ENCODE results near the gene LNX1. TPM values are rescaled to one million over a fixed set of nuclear protein-coding genes. Genes with fewer than 3 reads are reported as not detected.

Gene LNX1
- total and polyA plus RNA-seq, 2 of the 13 experiments (the other 11 are each of a cell fraction or from before 2014, with no cell fraction given), result 0.49 TPM

DNA sequence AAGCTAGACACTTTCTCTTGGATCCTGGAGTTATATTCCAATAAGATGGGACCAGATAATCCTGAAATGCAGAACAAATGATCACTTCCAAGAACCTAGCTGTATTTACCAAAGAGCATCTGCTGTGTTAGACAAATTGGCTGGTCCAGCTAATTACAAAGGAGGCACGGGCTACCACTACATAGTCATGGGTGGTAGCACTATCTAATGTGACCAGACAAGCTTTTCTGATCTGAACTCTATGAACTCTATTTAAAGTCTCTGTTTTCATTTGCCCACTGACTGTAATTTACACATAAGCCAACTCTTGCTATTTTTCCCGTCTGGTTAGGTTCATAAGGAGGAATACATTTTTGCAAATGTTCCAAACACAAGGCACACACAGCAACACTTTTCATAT is 34.6 kb downstream of the LNX1 start:
- 2% methylated on average over 2 of the region's 2 CpGs for WGBS (ENCODE audit: low lambda C conversion rate)
- no peak for DNase-seq (ENCODE audit: low spot score)
- no peak overlapping the region for H3K27ac ChIP-seq (ENCODE audit: extremely low read length, insufficient read depth, low read length)
- no peak overlapping the region for H3K9ac ChIP-seq (ENCODE audit: insufficient read depth, low read depth, low read length)
- no peak for ATAC-seq
- no peaks in the 10 kb centered on the region for H3K4me1 ChIP-seq (ENCODE audit: insufficient read depth, low read length)
- no peak overlapping the region for H2AFZ ChIP-seq (ENCODE audit: low read length)
- no peaks in the 10 kb centered on the region for H3K79me2 ChIP-seq (ENCODE audit: insufficient read depth, low read length)
- H3K4me2 ChIP-seq (ENCODE audit: low read depth, low read length), result no peak overlapping the region
- H3K4me3 ChIP-seq (replicated peaks in 1 of 3; ENCODE audit: insufficient read depth in 1 of 3, low read depth in 2 of 3, low read length in 3 of 3), result no peak overlapping the region
- no peaks in the 10 kb centered on the region for H3K9me3 ChIP-seq (ENCODE audit: low read length)
- CTCF ChIA-PET (ENCODE audit: low intra/inter-chr PET ratio, low total read pairs), result no interaction called here
- intact Hi-C loops (cut with micrococcal nuclease; ENCODE audit: unreplicated experiment), result no loop called here
- in situ Hi-C loops (cut with HindIII; ENCODE audit: extremely low pct_ligation_motif_present, low pct_unique_long_range_greater_than_20kb), result no loop called here
- H4K20me1 ChIP-seq (ENCODE audit: insufficient read depth, low read length), result no peaks in the 10 kb centered on the region
- H3K36me3 ChIP-seq (replicated peaks in 1 of 2; ENCODE audit: control insufficient read depth in 1 of 2, insufficient read depth in 2 of 2, low read length in 2 of 2), result no peaks in the 10 kb centered on the region
- no peak for TF ChIP-seq ZNF124 (CRISPR knock-in tag; IDR thresholded peaks at IDR 0.05)
- no peak for TF ChIP-seq RXRB (CRISPR knock-in tag; IDR thresholded peaks at IDR 0.05; ENCODE audit: borderline replicate concordance)
- TF ChIP-seq NFAT5 (CRISPR knock-in tag; IDR thresholded peaks at IDR 0.05), result no peak
- TF ChIP-seq TEAD3 (CRISPR knock-in tag; optimal IDR thresholded peaks at IDR 0.05; ENCODE audit: borderline replicate concordance), result no peak
- TF ChIP-seq IKZF4 (CRISPR knock-in tag; IDR thresholded peaks at IDR 0.05; ENCODE audit: borderline replicate concordance, low read depth, not compliant biosample characterization), result no peak
- no peak for FAIRE-seq
- no TSS peak for BruUV-seq (replicated peaks)
- H3K27me3 ChIP-seq (ENCODE audit: control insufficient read depth in 1 of 2, insufficient read depth in 2 of 2, low read length in 2 of 2), result no peaks in the 10 kb centered on the region
- POLR2A ChIA-PET, result no interaction called here

Data from HepG2 (cell line).